Activated CD4-positive, CD25-positive, alpha-beta regulatory T cell treated with anti-CD3 and anti-CD28 coated beads, Interleukin-2, amount 50 U/mL, for 72 hours (primary cell): ENCODE measurements around the gene RASGRF2.

ENCODE experiments used
- DNase-seq: peaks from one replicate; pipeline ENCODE4 v3.0.0; 2021

The RASGRF2 gene

GRCh38 chr5:80959768-80960442, at the start of gene RASGRF2:
TSS of gene RASGRF2 (plus strand) at chr5:80960363. CDS start at chr5:80960739, 376 bp downstream.
- DNase-seq = peak; percentile 58

GRCh38 chr5:80912479-80912878, 47.7 kb upstream of the RASGRF2 start:
- no peak for DNase-seq

- no peak for DNase-seq
These were observed 44.4 kb upstream of the RASGRF2 start for GRCh38 chr5:80915716-80916115.

- no peak for DNase-seq
These were observed 43.5 kb upstream of the RASGRF2 start for GRCh38 chr5:80916676-80917075.

GRCh38 chr5:80917631-80918030, 42.5 kb upstream of the RASGRF2 start:
- no peak for DNase-seq

- DNase-seq = no peak
These were observed 40.4 kb upstream of the RASGRF2 start for GRCh38 chr5:80919678-80920196.

- DNase-seq = no peak
These were observed 39.8 kb upstream of the RASGRF2 start for GRCh38 chr5:80920333-80920732.

GRCh38 chr5:80921026-80921425, 39.1 kb upstream of the RASGRF2 start:
- no peak for DNase-seq

- DNase-seq = no peak
These were observed 34.2 kb upstream of the RASGRF2 start for GRCh38 chr5:80925931-80926330.

- no peak for DNase-seq
These were observed 33.6 kb upstream of the RASGRF2 start for GRCh38 chr5:80926536-80926935.

- DNase-seq = no peak
These were observed 33.0 kb upstream of the RASGRF2 start for GRCh38 chr5:80926979-80927656.

- DNase-seq = no peak
These were observed 32.1 kb upstream of the RASGRF2 start for GRCh38 chr5:80928073-80928472.

GRCh38 chr5:80930940-80931339, 29.2 kb upstream of the RASGRF2 start:
- no peak for DNase-seq

GRCh38 chr5:80931411-80931810, 28.8 kb upstream of the RASGRF2 start:
- no peak for DNase-seq

- no peak for DNase-seq
These were observed 27.1 kb upstream of the RASGRF2 start for GRCh38 chr5:80933036-80933435.

- no peak for DNase-seq
These were observed 25.4 kb upstream of the RASGRF2 start for GRCh38 chr5:80934751-80935150.

GRCh38 chr5:80935811-80936385, 24.3 kb upstream of the RASGRF2 start:
- no peak for DNase-seq

- DNase-seq = no peak
These were observed 23.3 kb upstream of the RASGRF2 start for GRCh38 chr5:80936881-80937280.

GRCh38 chr5:80937584-80938356, 22.4 kb upstream of the RASGRF2 start:
- no peak for DNase-seq

GRCh38 chr5:80941496-80941895, 18.7 kb upstream of the RASGRF2 start:
- DNase-seq = no peak

- DNase-seq = no peak
These were observed 8.8 kb upstream of the RASGRF2 start for GRCh38 chr5:80951366-80951765.

GRCh38 chr5:80953587-80953986, 6.6 kb upstream of the RASGRF2 start:
- no peak for DNase-seq

GRCh38 chr5:80955082-80955590, 5.0 kb upstream of the RASGRF2 start:
- no peak for DNase-seq
